Activated naive CD4-positive, alpha-beta T cell treated with anti-CD3 and anti-CD28 coated beads, Interleukin-2, amount 10 ng/mL, durations not matched to agents 7 days and 5 days (primary cell): ENCODE data around the gene ZBP1.
"Not testable (repeated sequence)": the region's sequence is repeated elsewhere in the genome, so short reads cannot be mapped to it uniquely, and the experiment has no call there.

Experiments
- CTCF ChIA-PET: fragments of 350-600 bp; sonication (Branson Sonifier 250); formaldehyde crosslinking; loops from one replicate; lab custom pipeline; 2021; ENCODE audit warnings: antibody characterized with exemption; lab: Charles Lee
- DNase-seq: peaks from one replicate; pipeline ENCODE4 v3.0.0-alpha.2; 2020
- H3K27ac Mint-ChIP-seq: one replicate; pipeline ENCODE4 v1.8.0; 2021; ENCODE audit warnings: mild to moderate bottlenecking, moderate library complexity, mixed read lengths
- H3K27me3 Mint-ChIP-seq: one replicate; pipeline ENCODE4 v1.8.0; 2021; ENCODE audit warnings: mild to moderate bottlenecking, mixed read lengths
- H3K36me3 Mint-ChIP-seq: one replicate; pipeline ENCODE4 v1.8.0; 2021; ENCODE audit warnings: mixed read lengths
- H3K4me1 Mint-ChIP-seq: one replicate; pipeline ENCODE4 v1.8.0; 2021; ENCODE audit warnings: mixed read lengths
- H3K4me3 Mint-ChIP-seq: one replicate; pipeline ENCODE4 v1.8.0; 2021; ENCODE audit warnings: mild to moderate bottlenecking, moderate library complexity, mixed read lengths
- H3K9me3 Mint-ChIP-seq: one replicate; pipeline ENCODE4 v1.8.0; 2021; ENCODE audit warnings: mixed read lengths

The ZBP1 gene

GRCh38 chr20:57638895-57639236 lies 18.6 kb upstream of the ZBP1 start:
- DNase-seq, result no peak
- peaks cover 17% of the 10 kb centered on the region for H3K4me1 Mint-ChIP-seq
- CTCF ChIA-PET, result interaction anchor here (1.1 kb wide), 1 partner anchor 16 kb away, joined by 3 read pairs; no protein-coding TSS in a partner anchor
- H3K4me3 Mint-ChIP-seq, result no peak overlapping the region
- H3K36me3 Mint-ChIP-seq, result peaks cover 26% of the 10 kb centered on the region
- peaks cover 77% of the 10 kb centered on the region for H3K27me3 Mint-ChIP-seq
- H3K27ac Mint-ChIP-seq, result no peak overlapping the region
- H3K9me3 Mint-ChIP-seq, result peaks cover 35% of the 10 kb centered on the region

- Mint-ChIP-seq H3K4me3 (no peak overlapping the region), H3K9me3 (peaks cover 38% of the 10 kb centered on the region), H3K27ac (no peak overlapping the region), H3K27me3 (peaks cover 72% of the 10 kb centered on the region), H3K36me3 (peaks cover 28% of the 10 kb centered on the region), H3K4me1 (peaks cover 21% of the 10 kb centered on the region)
- DNase-seq, result no peak
- CTCF ChIA-PET, result interaction anchor here (1.1 kb wide), 1 partner anchor 16 kb away, joined by 3 read pairs; no protein-coding TSS in a partner anchor
Measured at GRCh38 chr20:57638173-57638894, 18.1 kb upstream of the ZBP1 start.

GRCh38 chr20:57633945-57634491 lies 13.8 kb upstream of the ZBP1 start:
- Mint-ChIP-seq H3K4me1 (peaks cover 61% of the 10 kb centered on the region), H3K4me3 (peak overlapping the region; percentile 33), H3K9me3 (peaks cover 53% of the 10 kb centered on the region), H3K27ac (peak overlapping the region; percentile 81), H3K27me3 (peaks cover 78% of the 10 kb centered on the region), H3K36me3 (peaks cover 54% of the 10 kb centered on the region)
- peak; percentile 67 for DNase-seq
- CTCF ChIA-PET, result interaction anchor here (0.7 kb wide), 1 partner anchor 12 kb away, joined by 3 read pairs; no protein-coding TSS in a partner anchor

- no peak overlapping the region for H3K4me3 Mint-ChIP-seq
- CTCF ChIA-PET, result interaction anchor here (2.0 kb wide), 1 partner anchor 10 kb away, joined by 11 read pairs; no protein-coding TSS in a partner anchor
Measured at GRCh38 chr20:57632286-57632685, 12.1 kb upstream of the ZBP1 start.

GRCh38 chr20:57630061-57630460 lies 9.8 kb upstream of the ZBP1 start:
- no peak for DNase-seq
- H3K36me3 Mint-ChIP-seq, result peaks cover 50% of the 10 kb centered on the region
- H3K9me3 Mint-ChIP-seq, result peaks cover 36% of the 10 kb centered on the region
- peaks cover 89% of the 10 kb centered on the region for H3K4me1 Mint-ChIP-seq
- peak overlapping the region; percentile 57 for H3K4me3 Mint-ChIP-seq
- H3K27me3 Mint-ChIP-seq, result peaks cover 50% of the 10 kb centered on the region
- CTCF ChIA-PET, result interaction anchor here (1.0 to 2.6 kb wide), 4 partner anchors 7 to 34 kb away, joined by 3 to 16 read pairs (median 7); partner anchors contain the start of gene ZBP1
- H3K27ac Mint-ChIP-seq, result peak overlapping the region; percentile 85

More at GRCh38 chr20:57632286-57632685, 12.1 kb upstream of the ZBP1 start:
- Mint-ChIP-seq H3K27ac (no peak overlapping the region), H3K9me3 (peaks cover 47% of the 10 kb centered on the region), H3K27me3 (peaks cover 63% of the 10 kb centered on the region), H3K36me3 (peaks cover 56% of the 10 kb centered on the region), H3K4me1 (peaks cover 75% of the 10 kb centered on the region)
- no peak for DNase-seq

- Mint-ChIP-seq H3K27me3 (peaks cover 49% of the 10 kb centered on the region), H3K36me3 (peaks cover 49% of the 10 kb centered on the region), H3K9me3 (peaks cover 36% of the 10 kb centered on the region), H3K27ac (peak overlapping the region; percentile 85), H3K4me1 (peaks cover 88% of the 10 kb centered on the region), H3K4me3 (peak overlapping the region; percentile 57)
- CTCF ChIA-PET, result interaction anchor here (1.0 to 2.6 kb wide), 4 partner anchors 10 to 68 kb away, joined by 3 to 16 read pairs (median 3); partner anchors contain the start of gene ZBP1
- DNase-seq, result not testable (repeated sequence)
Measured at GRCh38 chr20:57629491-57629901, 9.3 kb upstream of the ZBP1 start.

GRCh38 chr20:57628962-57629308 lies 8.7 kb upstream of the ZBP1 start:
- Mint-ChIP-seq H3K36me3 (peaks cover 49% of the 10 kb centered on the region), H3K27ac (peak overlapping the region; percentile 85), H3K4me1 (peaks cover 82% of the 10 kb centered on the region), H3K9me3 (peaks cover 34% of the 10 kb centered on the region), H3K27me3 (peaks cover 46% of the 10 kb centered on the region)
- H3K4me3 Mint-ChIP-seq, DNase-seq: not testable (repeated sequence)
- CTCF ChIA-PET, result interaction anchor here (1.0 to 2.6 kb wide), 4 partner anchors 9 to 68 kb away, joined by 3 to 16 read pairs (median 3); partner anchors contain the start of gene ZBP1

GRCh38 chr20:57628047-57628961 lies 8.1 kb upstream of the ZBP1 start:
- peak; percentile 72 for DNase-seq
- peaks cover 33% of the 10 kb centered on the region for H3K9me3 Mint-ChIP-seq
- H3K4me3 Mint-ChIP-seq, result peak overlapping the region; percentile 53
- peaks cover 47% of the 10 kb centered on the region for H3K36me3 Mint-ChIP-seq
- H3K27ac Mint-ChIP-seq, result peak overlapping the region; percentile 97
- peaks cover 81% of the 10 kb centered on the region for H3K4me1 Mint-ChIP-seq
- CTCF ChIA-PET, result interaction anchor here (0.9 to 2.6 kb wide), 8 partner anchors 8 to 552 kb away, joined by 3 to 16 read pairs (median 5); partner anchors contain the start of genes PMEPA1 and ZBP1
- peaks cover 45% of the 10 kb centered on the region for H3K27me3 Mint-ChIP-seq

GRCh38 chr20:57627339-57627738 lies 7.1 kb upstream of the ZBP1 start:
- DNase-seq, result no peak
- Mint-ChIP-seq H3K9me3 (peaks cover 28% of the 10 kb centered on the region), H3K4me3 (no peak overlapping the region), H3K27me3 (peaks cover 52% of the 10 kb centered on the region), H3K4me1 (peaks cover 81% of the 10 kb centered on the region), H3K36me3 (peaks cover 39% of the 10 kb centered on the region), H3K27ac (peak overlapping the region; percentile 97)
- CTCF ChIA-PET, result interaction anchor here (0.9 to 2.6 kb wide), 7 partner anchors 8 to 553 kb away, joined by 3 to 13 read pairs (median 3); partner anchors contain the start of gene PMEPA1

- Mint-ChIP-seq H3K27me3 (peaks cover 38% of the 10 kb centered on the region), H3K27ac (peak overlapping the region; percentile 80), H3K4me1 (peaks cover 82% of the 10 kb centered on the region), H3K36me3 (peaks cover 29% of the 10 kb centered on the region), H3K9me3 (peaks cover 27% of the 10 kb centered on the region), H3K4me3 (no peak overlapping the region)
- CTCF ChIA-PET, result interaction anchor here (1.2 to 2.6 kb wide), 3 partner anchors 28 to 30 kb away, joined by 3 to 13 read pairs (median 7); no protein-coding TSS in a partner anchor
- DNase-seq, result no peak
Measured at GRCh38 chr20:57625978-57626377, 5.8 kb upstream of the ZBP1 start.

GRCh38 chr20:57625181-57625958 lies 5.1 kb upstream of the ZBP1 start:
- no peak overlapping the region for H3K4me3 Mint-ChIP-seq

GRCh38 chr20:57624124-57624523 lies 3.9 kb upstream of the ZBP1 start:
- no peak overlapping the region for H3K27ac Mint-ChIP-seq
- no peak for DNase-seq
- H3K4me3 Mint-ChIP-seq, result no peak overlapping the region
- H3K27me3 Mint-ChIP-seq, result peaks cover 25% of the 10 kb centered on the region
- peaks cover 17% of the 10 kb centered on the region for H3K36me3 Mint-ChIP-seq
- H3K4me1 Mint-ChIP-seq, result peaks cover 83% of the 10 kb centered on the region
- H3K9me3 Mint-ChIP-seq, result peaks cover 17% of the 10 kb centered on the region
- CTCF ChIA-PET, result interaction anchor here (4.7 to 6.8 kb wide), 3 partner anchors 27 to 463 kb away, joined by 32 to 86 read pairs (median 34); no protein-coding TSS in a partner anchor

More at GRCh38 chr20:57625181-57625958, 5.1 kb upstream of the ZBP1 start:
- H3K9me3 Mint-ChIP-seq, result peaks cover 26% of the 10 kb centered on the region
- H3K27me3 Mint-ChIP-seq, result peaks cover 34% of the 10 kb centered on the region
- no peak for DNase-seq
- peaks cover 83% of the 10 kb centered on the region for H3K4me1 Mint-ChIP-seq
- H3K36me3 Mint-ChIP-seq, result peaks cover 28% of the 10 kb centered on the region
- CTCF ChIA-PET, result interaction anchor here (6.8 kb wide), 1 partner anchor 29 kb away, joined by 86 read pairs; no protein-coding TSS in a partner anchor
- H3K27ac Mint-ChIP-seq, result peak overlapping the region; percentile 80
